SK-N-DZ (cell line): ENCODE measurements around the gene NBEA.

Source experiments
- DNase-seq: peaks from one replicate; pipeline ENCODE4 v3.0.0-alpha.2; 2015; ENCODE audit warnings: low spot score

Gene NBEA

DNA sequence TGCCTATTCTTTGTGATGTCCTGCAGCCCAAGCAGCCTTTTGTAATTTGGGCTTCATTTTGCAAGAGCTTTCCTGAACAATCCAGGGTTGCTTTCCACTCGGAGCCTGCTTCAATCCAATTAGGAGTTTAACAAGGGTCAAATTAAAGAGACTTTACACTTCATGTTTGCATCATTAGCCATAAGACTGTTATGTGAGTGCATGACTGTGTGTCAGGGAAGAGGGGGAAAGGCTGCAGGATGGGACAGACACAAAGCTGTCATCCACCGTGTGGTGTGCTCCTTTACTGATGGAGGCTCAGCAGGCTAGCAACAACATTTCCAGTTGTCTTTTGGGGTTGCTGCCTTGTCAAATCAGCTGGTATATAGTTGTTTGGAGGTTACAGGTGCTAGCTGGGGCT, 558.1 kb downstream of the NBEA start:
- DNase-seq: no peak

- DNase-seq: no peak
Measured at GRCh38 chr13:35501661-35502235, 559.7 kb downstream of the NBEA start.

GRCh38 chr13:35502456-35502855, 560.4 kb downstream of the NBEA start:
- DNase-seq: no peak

GRCh38 chr13:35512271-35512920, 570.3 kb downstream of the NBEA start:
- DNase-seq: no peak

DNA sequence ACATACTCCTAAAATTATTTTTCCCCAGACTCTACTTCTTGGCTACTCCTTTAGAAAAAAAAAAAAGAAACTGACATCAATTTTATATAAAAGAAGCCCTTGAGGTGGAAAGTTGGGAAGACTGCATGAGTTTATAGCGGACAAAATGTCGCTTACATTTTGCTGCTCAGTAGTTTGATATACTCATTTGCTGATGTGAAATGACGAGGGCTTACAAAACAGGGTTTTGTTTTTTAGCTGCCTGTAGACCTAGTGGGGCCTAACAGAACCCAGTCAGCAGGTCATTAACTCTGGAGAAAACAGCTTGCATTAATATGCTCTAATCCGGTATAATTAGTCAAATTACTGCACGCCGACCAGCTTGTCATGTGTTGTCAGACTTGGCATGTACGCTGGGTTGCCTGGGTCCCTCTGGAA, 572.0 kb downstream of the NBEA start:
- no peak for DNase-seq

DNA sequence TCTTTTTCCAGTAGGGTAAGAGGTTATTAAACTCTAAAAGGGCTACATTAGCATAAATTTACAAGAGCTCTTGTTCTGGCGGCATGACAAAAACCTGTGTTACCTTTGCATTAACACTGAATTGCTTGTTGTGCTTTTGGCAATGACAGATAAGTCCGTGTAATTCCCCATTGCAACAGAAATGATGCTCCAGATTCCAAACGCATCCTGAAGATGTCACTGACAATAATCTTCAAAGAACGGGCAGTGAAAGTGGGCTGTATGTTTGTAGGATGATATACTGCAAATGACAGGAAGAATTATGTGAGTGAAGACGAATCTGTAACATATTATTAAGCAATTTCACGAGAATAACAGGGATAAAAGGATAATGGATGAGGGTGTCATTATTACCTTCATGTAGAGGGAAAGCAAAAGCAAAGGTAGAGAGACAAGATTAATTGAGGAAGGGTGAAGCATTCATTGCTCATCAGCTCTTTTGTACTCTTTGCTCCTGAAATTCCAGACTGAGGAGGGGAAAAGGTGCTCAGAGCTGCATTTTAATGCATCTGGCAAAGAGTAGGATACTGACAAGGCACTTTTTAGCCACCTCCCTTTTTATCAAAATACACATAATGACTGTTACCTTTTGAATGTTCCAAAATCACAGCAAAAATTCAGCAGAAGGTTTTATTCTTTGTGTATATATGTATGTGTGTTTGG, 572.9 kb downstream of the NBEA start:
- DNase-seq: peak; percentile 69

GRCh38 chr13:35518337-35518946, 576.4 kb downstream of the NBEA start:
- peak; percentile 41 for DNase-seq

DNA sequence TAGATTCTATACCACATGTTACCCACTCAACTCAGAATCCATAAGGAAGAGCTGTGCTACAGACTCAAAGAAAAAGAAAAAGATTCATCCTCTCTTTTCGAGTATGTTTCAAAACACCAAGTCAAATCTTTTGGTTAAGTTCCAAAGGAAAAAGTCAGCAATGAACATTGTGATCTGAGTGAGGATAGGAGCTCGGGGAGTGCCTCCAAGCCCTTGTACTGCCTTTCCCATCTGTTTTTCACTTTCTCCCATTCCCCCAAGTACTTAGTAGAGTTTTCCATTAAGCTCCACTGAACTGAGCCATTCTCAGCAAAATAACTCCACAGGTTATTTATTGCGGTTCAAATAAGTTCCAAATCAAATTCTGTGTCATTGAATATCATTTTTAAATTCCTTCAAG, 582.1 kb downstream of the NBEA start:
- DNase-seq: no peak

GRCh38 chr13:35526577-35526976, 584.5 kb downstream of the NBEA start:
- no peak for DNase-seq

DNA sequence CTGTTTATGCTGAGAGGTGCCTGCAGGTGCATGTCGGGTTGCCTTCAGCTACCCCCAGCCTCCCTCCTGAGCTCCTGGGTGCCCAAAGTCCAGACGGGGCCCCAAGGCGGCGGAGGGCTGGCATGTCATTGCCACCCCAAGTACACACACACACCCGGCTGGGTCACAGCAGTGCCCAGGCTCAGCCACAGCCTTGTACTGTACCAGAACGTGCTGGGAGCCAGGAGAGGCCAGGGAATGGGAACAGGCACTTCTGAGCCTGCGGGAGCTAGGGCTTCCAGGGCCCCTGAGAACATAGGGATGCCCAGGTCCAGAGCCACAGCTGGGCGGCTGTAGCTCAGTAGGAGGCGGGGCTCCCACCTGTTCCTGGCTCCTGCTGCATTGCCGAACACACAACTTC, 585.4 kb downstream of the NBEA start:
- DNase-seq: no peak

GRCh38 chr13:35530147-35530546, 588.1 kb downstream of the NBEA start:
- DNase-seq: peak; percentile 62

GRCh38 chr13:35530581-35530980, 588.5 kb downstream of the NBEA start:
- DNase-seq: no peak

DNA sequence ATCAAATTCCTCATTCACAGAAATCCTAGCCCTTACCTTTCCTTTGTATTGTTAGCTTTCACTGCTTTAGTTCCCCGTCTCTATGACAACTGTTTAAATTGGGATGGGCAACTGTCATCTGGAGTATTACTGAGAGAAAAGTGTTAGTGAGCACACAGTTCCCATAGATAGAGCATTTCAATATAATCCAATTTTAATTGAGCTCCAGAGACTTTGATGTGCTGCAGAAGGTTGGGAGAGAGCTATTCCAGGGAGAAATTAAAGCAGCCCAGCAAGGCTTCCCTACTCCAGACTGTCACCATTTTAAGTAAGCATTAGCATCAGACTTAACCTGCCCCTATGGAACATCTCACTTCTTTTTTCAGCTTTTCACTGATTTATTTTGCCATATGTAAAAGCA, 589.5 kb downstream of the NBEA start:
- peak; percentile 78 for DNase-seq

- peak; percentile 68 for DNase-seq
Measured at GRCh38 chr13:35534343-35534742, 592.3 kb downstream of the NBEA start.

DNA sequence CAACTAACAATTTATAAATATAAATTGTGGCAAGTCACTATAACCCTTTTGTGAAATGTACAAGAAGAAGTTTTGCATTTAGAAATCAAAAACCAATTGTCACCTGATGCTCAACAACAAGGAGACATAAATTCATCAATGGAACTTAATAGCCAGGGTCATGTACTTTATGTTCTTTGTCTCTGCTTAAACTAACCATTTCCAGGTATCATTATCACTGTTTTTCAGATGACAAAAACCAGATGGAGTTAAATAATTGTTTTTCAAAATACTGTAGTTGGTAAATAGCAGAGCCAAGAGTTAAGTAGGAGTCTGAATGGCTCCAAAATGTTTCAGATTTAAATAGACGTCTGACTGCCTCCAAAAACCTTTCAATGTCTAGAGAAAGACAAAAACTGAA, 606.7 kb downstream of the NBEA start:
- peak; percentile 48 for DNase-seq

- DNase-seq: no peak
Measured at GRCh38 chr13:35549481-35549880, 607.4 kb downstream of the NBEA start.

DNA sequence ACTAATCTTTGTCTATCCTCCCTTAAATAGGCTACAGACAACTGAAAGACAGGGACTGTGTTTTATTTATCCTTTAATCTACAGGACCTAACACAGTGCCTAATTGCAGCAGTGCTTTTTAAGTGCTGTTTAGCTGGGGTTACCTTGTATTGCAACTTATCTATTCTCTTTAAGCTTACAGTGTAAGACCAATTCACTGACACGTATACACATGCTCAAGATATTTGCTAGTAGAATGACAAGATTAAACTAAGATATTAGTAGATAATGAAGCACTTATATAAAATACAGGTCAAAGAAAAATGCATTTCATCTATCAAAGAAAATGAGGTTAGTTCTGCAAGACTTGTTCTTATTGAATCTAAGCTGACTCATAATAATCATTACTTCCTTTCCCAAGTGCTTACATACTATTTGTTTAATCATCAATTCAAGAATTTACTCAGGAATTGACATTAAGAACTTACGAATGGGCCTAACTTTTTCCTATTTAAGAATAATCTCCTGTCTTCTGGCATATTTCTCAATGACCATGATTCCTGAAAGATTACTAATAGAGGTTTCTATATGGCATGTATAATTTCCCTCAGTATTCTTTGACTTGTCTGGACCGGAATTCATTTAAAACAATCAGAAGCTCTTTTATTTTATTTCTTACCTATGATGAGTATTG, 610.2 kb downstream of the NBEA start:
- DNase-seq: peak; percentile 22

DNA sequence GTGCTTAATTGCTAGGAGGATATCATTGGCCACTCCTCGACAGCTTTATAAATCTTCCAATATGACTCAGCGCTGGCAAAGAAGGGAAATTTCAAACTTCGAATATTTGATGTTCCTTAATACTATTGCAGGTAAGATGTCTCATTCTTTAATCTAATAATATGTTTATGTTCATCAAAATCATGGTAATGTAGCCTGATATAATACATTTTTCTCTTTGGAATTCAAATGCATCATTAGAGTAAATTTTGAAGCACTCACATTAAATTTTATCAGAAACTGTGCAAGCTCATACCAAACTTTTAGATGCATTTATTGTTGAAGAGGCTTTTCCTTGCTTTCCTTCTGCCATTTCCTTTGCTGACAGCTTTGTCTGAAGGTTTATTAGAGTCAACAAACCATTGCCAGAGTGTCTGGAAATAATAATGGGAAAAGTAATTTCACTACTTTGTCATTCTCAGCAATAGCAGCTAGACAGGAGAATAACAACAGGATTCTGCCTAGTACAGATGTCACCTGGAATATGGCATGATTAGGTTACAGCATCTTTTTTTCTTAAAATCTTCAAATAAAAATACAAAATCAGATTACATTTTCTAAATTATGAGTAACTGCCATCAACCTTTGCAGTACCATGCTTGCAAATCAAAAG, 613.0 kb downstream of the NBEA start:
- DNase-seq: peak; percentile 75

- no peak for DNase-seq
Measured at GRCh38 chr13:35557475-35557874, 615.4 kb downstream of the NBEA start.

- DNase-seq: no peak
Measured at GRCh38 chr13:35561540-35561939, 619.5 kb downstream of the NBEA start.

DNA sequence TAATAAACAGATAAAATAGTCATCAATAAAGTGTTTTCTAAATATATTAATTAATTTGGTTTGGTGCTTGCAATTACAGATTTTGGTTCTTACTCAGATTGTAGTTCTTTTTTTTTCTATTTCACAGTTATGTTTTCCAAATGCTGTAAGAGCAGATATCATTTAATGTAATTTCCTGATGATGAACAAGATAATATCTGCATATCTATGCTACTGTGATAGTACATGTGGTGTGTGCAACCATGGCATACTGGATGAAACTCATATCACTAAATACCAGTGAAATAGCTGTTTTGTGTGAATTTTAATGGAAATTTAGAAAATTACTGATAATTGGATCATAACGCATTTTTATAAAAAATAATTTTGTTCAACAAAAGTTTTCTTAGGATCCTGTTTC, 623.2 kb downstream of the NBEA start:
- no peak for DNase-seq

DNA sequence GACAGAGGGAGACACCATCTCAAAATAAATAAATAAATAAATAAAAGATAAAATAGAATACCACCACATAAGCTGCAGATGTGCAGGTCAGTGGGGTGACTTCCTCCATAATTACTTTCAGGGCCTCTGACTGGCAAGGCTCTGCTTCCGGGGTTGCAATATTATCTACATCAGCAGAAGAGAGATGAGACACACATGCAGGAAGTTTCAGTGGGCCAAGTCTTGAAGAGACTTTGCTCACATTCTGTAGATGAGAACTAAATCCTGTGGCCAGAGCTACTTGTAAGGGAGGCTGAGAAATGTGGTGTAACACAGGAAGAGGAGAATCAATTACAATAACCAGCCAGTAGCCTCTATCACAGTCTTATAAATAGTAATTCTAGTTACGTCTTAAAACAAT, 624.3 kb downstream of the NBEA start:
- DNase-seq: no peak
